WI38 (cell line): ENCODE data around the gene OASL.

Experiments used
- H3K4me3 ChIP-seq: 2 replicates; pipeline ENCODE4 v1.5.1; 2011; ENCODE audit warnings: low read depth, mild to moderate bottlenecking, control low read depth, low read length
- CTCF ChIP-seq: IDR thresholded peaks from 2 replicates; pipeline ENCODE4 v1.5.1; 2012; ENCODE audit warnings: low read depth, mild to moderate bottlenecking, control low read depth, low read length

Gene OASL

GRCh38 chr12:121030576-121031212, 8.4 kb downstream of the OASL start:
- no peak overlapping the region for H3K4me3 ChIP-seq
- TF ChIP-seq CTCF = no peak

- H3K4me3 ChIP-seq = no peak overlapping the region
- TF ChIP-seq CTCF = no peak
Observed at GRCh38 chr12:121026274-121027045, 12.6 kb downstream of the OASL start.

- TF ChIP-seq CTCF = no peak
- no peak overlapping the region for H3K4me3 ChIP-seq
Observed at GRCh38 chr12:121025442-121026226, 13.4 kb downstream of the OASL start.

- no peak overlapping the region for H3K4me3 ChIP-seq
- TF ChIP-seq CTCF = no peak
Observed at GRCh38 chr12:121023799-121024198, 15.2 kb downstream of the OASL start.

- TF ChIP-seq CTCF = no peak
- H3K4me3 ChIP-seq = no peak overlapping the region
Observed at GRCh38 chr12:121022713-121023112, 16.3 kb downstream of the OASL start.

GRCh38 chr12:121021754-121022153, 17.3 kb downstream of the OASL start:
- no peak overlapping the region for H3K4me3 ChIP-seq
- no peak for TF ChIP-seq CTCF
